ENCODE results near the gene THNSL1. TPM values are rescaled to one million over a fixed set of nuclear protein-coding genes. Genes with fewer than 3 reads are reported as not detected.
A peak's percentile ranks its signal among the peaks of the same experiment; 100 is the strongest.
"Not testable (repeated sequence)": the region's sequence is repeated elsewhere in the genome, so short reads cannot be mapped to it uniquely, and the experiment has no call there.

The THNSL1 gene
- 10 to 100 TPM in 1 of 6 experiments, 1 to 10 TPM in 5; 4.9 to 13.6 (median 7.6) TPM for total RNA-seq
- long read RNA-seq, partial matches to known transcripts, result 1 of 8 reads
- long read RNA-seq, other reads (novel, unspliced or antisense), result 1 of 8 reads

- DNase-seq, result peak; percentile 99
- peak; percentile 96 to 99 (median 98) for ATAC-seq
- no peaks in the 10 kb centered on the region for H3K27me3 ChIP-seq
- no peaks in the 10 kb centered on the region for H3K36me3 ChIP-seq
- intact Hi-C loops (cut with DNase I), result no loop called here
- peak within 1 kb of the TSS; percentile 55 to 78 (median 75) for H3K4me3 ChIP-seq
- H3K4me1 ChIP-seq, result peaks cover 0 to 14% (median 0%) of the 10 kb centered on the region in 4 donors
- H3K9me3 ChIP-seq, result no peaks in the 10 kb centered on the region
- WGBS (ENCODE audit: insufficient coverage, low coverage, low lambda C conversion rate, missing lambda C conversion rate), result 0% methylated on average over 39 of the region's 69 CpGs
- H3K27ac ChIP-seq, result peak within 1 kb of the TSS; percentile 90 to 97 (median 92)
- TF ChIP-seq CTCF (IDR thresholded peaks at IDR 0.05) (no peak), POLR2A (IDR thresholded peaks at IDR 0.05) (peak; percentile 97)
Measured at GRCh38 chr10:25016376-25017153, at the start of gene THNSL1. THNSL1 (plus strand) TSS chr10:25016612; CDS start chr10:25023224, 6,612 bp downstream.

- no peak overlapping the region for H3K4me3 ChIP-seq
- intact Hi-C loops (cut with DNase I), result no loop called here
- no peak overlapping the region for H3K27ac ChIP-seq
- whole genome bisulfite sequencing (ENCODE audit: insufficient coverage, low coverage, low lambda C conversion rate, missing lambda C conversion rate), result 94% methylated on average over 5 of the region's 5 CpGs
- H3K27me3 ChIP-seq, result no peaks in the 10 kb centered on the region
- no peak for ATAC-seq
- no peaks in the 10 kb centered on the region for H3K9me3 ChIP-seq
- H3K4me1 ChIP-seq, result peaks cover 0 to 17% (median 4%) of the 10 kb centered on the region in 4 donors
- DNase-seq, result no peak
- no peak for TF ChIP-seq CTCF (IDR thresholded peaks at IDR 0.05)
- H3K36me3 ChIP-seq, result no peaks in the 10 kb centered on the region
Measured at GRCh38 chr10:24966962-24967481, 49.4 kb upstream of the THNSL1 start.

GRCh38 chr10:24968349-24968748 lies 48.1 kb upstream of the THNSL1 start:
- Histone ChIP-seq H3K27ac (no peak overlapping the region), H3K4me1 (peaks cover 0 to 5% (median 0%) of the 10 kb centered on the region in 4 donors), H3K36me3 (no peaks in the 10 kb centered on the region), H3K27me3 (no peaks in the 10 kb centered on the region), H3K4me3 (no peak overlapping the region), H3K9me3 (no peaks in the 10 kb centered on the region)
- WGBS (ENCODE audit: insufficient coverage, low coverage, low lambda C conversion rate, missing lambda C conversion rate), result 86% methylated on average over 7 of the region's 7 CpGs
- TF ChIP-seq POLR2A (IDR thresholded peaks at IDR 0.05) (no peak), CTCF (IDR thresholded peaks at IDR 0.05) (no peak)
- intact Hi-C loops (cut with DNase I), result no loop called here
- ATAC-seq (no peak), DNase-seq (no peak)

- intact Hi-C loops (cut with DNase I); DNase-seq; H3K4me3 ChIP-seq; H3K36me3 ChIP-seq; H3K9me3 ChIP-seq; H3K4me1 ChIP-seq; H3K27me3 ChIP-seq; ATAC-seq; H3K27ac ChIP-seq: not testable (repeated sequence)
- 83% methylated on average over 8 of the region's 11 CpGs for WGBS (ENCODE audit: insufficient coverage, low coverage, low lambda C conversion rate, missing lambda C conversion rate)
Measured at GRCh38 chr10:24968951-24969350, 47.5 kb upstream of the THNSL1 start.

GRCh38 chr10:24969841-24970281 lies 46.6 kb upstream of the THNSL1 start:
- Histone ChIP-seq H3K27me3 (no peaks in the 10 kb centered on the region), H3K36me3 (no peaks in the 10 kb centered on the region), H3K4me1 (peaks cover 0 to 5% (median 0%) of the 10 kb centered on the region in 4 donors), H3K27ac (no peak overlapping the region), H3K9me3 (no peaks in the 10 kb centered on the region), H3K4me3 (no peak overlapping the region)
- no peak for ATAC-seq
- WGBS (ENCODE audit: insufficient coverage, low coverage, low lambda C conversion rate, missing lambda C conversion rate), result 61% methylated on average over 2 of the region's 2 CpGs
- TF ChIP-seq CTCF (IDR thresholded peaks at IDR 0.05) (no peak), POLR2A (IDR thresholded peaks at IDR 0.05) (no peak)
- intact Hi-C loops (cut with DNase I), result no loop called here
- DNase-seq, result no peak
